ENCODE measurements around the gene SDR39U1.

Gene SDR39U1

DNA sequence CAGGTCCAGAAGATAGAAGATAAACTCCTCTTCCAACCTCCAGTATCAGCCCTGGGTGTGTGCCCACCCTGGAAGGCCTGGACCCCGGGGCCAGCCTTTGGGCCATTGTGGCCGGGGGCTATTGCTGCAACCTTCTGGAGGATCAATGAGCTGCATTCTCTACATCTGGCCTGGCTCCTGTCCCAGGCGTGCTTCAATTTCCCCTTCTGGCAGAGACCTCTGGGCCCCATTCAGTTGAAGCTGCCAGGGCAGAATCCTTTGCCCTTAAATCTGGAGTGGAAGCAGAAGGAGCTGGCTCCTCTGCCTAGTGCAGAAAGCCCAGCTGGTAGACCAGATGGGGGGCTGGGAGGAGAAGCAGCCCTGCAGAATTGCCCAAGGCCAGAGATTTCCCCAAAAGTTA, 33.8 kb downstream of the SDR39U1 start:
- FAIRE-seq = no peak

DNA sequence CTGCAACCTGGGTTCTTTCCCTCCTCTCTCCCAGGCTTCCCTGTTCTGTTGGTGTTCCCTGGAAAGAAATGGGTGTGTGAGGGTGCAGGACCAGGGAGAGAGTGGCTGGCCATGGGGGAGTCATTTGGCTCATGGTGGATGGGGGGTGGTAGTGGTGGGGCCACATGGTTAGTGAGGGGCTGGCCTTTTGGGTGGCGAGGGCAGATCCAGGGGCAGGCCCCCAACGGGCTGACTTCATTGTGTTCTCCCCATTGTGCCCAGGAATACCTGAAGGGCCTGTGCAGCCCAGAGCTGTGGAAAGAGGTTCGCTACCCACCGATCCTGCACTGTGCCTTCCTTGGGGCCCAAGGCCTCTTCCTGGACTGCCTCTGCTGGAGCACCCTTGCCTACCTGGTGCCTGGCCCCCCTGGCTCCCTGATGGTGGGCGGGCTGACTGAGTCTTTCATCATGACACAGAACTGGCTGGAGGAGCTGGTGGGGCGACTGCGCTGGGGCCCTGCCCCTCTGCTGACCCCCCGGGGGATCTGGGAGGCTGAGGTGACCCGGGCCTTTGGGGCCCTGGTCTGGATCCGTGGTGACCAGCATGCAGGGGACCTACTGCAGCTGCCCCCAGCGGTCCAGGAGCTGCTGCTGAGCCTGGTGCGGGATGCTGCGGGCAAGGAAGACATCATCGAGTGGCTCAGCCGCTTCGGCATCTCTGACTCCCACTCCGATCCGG, 34.8 kb downstream of the SDR39U1 start:
- no peak for FAIRE-seq

GRCh38 chr14:24406416-24406815, 36.2 kb downstream of the SDR39U1 start:
- no peak for FAIRE-seq

DNA sequence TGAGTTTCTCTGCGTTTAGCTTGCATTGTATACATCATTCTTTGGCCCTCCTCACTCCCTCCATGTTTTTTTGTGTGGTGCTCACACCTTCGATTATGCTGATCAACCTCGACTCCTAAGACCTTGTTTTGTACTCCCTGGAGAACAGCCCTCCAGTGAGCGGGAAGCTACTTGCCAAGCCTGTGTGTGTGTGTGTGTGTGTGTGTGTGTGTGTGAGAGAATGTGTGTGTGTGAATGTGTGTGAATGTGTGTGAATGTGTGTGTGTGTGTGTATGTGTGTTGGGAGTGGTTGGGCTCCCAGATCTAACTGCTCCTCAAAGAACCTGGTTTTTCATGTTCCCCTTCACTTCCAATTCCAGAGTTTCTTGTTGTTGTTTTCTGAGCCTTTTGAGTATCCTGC, 37.8 kb downstream of the SDR39U1 start:
- FAIRE-seq = no peak

- no peak for FAIRE-seq
These were observed 39.1 kb downstream of the SDR39U1 start for GRCh38 chr14:24403294-24403998.

- no peak for FAIRE-seq
These were observed 40.5 kb downstream of the SDR39U1 start for GRCh38 chr14:24401810-24402702.

GRCh38 chr14:24399999-24400718, 42.4 kb downstream of the SDR39U1 start:
- no peak for FAIRE-seq

DNA sequence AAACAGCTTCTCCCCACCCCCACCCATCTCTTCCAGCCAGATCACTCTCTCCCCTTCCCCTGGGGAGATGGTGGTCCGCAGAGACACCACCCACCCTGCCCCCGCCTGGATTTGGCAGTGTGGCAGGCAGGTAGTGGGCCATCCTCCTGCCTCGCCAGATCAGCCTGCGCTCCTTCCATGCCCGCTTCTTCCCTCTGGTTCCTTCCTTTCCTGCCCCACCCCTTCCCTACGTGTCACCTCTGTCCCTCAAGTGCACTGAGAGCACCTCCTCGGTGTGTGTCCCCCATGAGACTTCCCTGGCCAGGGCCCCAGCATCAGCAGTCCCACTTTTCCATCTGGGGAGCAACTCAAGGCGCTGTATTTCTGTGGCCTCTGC, 43.1 kb downstream of the SDR39U1 start:
- no peak for FAIRE-seq

DNA sequence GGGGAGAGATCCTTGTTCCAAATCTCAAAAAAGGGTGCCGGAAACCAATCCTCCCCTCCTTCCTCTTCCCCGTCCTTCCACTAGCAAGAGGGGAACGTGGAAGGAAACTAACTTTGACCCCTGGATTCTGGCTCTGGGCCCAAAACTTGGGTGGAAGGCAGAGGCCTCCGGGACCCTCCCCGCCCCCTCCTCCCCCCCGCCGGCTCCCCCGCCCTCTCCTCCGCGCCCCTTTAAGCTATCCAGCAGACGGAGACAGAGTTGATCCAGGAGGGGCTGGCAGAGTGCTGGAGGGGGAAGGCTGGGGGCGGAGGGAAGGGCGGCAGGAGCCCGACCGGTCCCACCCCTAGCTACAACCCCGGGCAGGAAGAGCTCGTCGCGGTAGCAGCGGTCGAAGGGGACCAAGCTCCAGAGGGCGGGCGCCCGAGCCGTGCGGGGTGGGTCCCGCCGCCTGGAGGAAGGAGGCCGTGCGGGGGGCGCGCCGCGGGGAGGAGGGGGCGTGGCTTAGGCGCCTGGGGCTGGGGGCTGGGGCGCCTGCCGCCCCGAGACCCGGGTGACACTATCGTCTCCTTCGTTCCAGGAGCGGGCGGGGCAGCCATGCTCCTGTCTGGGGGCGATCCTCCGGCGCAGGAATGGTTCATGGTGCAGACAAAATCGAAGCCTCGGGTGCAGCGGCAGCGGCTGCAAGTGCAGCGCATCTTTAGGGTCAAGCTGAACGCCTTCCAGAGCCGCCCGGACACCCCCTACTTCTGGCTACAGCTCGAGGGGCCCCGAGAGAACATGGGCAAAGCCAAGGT, 43.7 kb downstream of the SDR39U1 start, which contains the start of gene NYNRIN:
Gene NYNRIN (plus strand): TSS at position 351 of the 794 bp plus-strand sequence. CDS start 244 bp downstream, at position 595.
- FAIRE-seq = no peak

DNA sequence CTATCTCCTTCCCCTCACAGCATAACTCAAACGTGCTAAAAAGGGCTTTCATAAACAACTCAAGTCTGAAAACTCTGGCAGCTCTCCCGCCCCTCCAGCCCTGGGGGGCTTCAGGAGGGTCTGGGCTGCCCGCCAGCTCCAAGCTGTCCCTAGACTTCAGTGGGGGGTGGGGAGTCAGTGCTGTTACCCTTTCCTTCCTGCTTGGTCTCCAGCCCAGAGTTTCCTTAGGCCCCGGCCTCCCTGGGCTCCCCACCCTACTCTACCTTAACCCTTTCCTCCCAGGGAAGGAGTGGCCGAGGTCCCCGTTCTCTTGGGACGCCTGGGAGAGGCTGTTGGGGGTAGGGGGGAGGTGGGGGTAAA, 44.3 kb downstream of the SDR39U1 start:
- no peak for FAIRE-seq

- FAIRE-seq = no peak
These were observed 44.8 kb downstream of the SDR39U1 start for GRCh38 chr14:24397639-24398292.

DNA sequence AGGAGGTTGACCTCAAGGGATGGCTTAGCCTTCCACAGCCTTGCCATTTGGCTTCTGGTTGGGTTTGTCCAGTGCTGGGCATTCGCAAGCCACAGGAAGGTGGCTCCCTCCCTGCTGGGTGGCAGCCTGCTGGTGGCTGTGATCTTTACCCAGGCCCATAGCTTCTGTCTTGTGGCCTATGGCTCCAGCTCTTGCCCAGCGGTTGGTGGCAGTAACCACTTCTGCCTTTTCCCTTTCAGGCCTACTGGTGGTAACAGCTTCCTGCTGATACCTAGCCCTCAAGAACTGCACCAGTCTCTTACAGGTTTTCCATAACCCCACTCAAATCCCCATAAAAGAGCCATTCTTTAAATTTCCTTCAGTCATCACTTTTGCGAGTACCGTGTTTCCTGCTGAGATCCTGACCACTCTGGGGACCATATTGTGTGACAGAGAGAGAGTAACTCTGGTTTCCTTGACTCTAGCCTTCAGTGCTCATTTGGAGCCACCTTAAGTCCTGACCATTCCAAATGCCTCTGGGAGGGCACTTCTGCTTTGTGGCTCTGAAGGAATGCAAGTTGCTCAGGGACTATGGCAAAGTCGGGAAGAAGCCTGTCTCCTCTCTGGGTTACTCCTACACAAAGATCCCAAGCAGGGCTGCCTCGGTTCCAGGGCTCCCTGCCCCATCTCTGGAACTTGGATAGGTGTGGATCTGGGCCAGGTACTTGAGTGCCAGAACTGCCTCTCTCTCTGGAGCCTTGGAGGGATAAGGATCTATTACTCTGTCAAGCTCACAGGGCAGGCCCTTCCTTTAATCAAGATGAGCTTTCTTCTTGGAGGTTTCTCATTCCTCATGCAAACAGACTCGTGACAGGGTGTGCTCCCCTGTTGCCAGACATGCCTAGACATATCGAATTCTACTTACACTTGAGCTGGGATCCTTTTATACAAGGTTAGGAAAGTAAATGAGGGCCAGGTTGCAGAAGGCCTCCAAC, 46.7 kb downstream of the SDR39U1 start:
- FAIRE-seq = no peak

GRCh38 chr14:24394275-24394674, 48.3 kb downstream of the SDR39U1 start:
- no peak for FAIRE-seq

DNA sequence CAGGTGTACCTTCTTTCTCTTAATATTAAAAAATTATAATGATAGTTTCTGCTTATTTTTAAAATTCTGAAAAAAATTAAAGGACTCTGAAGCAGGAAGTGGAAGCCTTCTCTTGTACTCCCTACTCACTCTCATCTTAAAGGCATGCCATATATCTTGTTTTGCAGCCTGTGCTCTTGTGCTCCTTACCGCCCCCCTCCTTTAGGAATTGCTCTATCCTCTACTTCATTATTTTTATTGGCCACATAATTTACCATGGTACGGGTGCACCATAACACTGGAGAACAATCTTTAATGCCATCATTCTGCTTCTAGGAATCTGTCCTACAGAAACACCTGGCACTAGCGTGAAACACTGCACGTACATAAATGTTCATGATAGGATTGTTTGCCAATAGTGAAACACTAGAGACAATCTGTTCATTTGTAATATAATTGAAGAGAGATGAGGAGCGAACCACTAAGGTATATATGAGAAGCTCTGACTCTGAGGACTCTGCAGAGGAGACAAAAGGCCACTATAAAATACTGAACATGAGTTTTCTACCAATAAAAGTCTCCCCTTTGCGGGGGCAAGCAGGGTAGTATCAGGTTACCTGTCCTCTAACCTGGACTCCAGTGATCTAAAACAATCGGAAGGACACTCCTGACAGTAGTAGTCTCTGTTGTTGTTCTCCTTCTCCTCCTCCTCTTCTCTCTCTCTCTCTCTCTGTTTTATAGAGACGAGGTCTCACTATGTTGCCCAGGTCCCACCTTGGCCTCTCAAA, 50.1 kb downstream of the SDR39U1 start:
- FAIRE-seq = no peak

- no peak for FAIRE-seq
These were observed 51.7 kb downstream of the SDR39U1 start for GRCh38 chr14:24390701-24391468.

All from colon (tissue), 2 donors.